NCI-H1930 (cell line): ENCODE measurements around the gene CARD11.

ENCODE experiments used
- DNase-seq, 2 experiments: peaks; one replicate each; lab custom pipeline; 2025; lab: John Stamatoyannopoulos, UW

CARD11 gene

DNA sequence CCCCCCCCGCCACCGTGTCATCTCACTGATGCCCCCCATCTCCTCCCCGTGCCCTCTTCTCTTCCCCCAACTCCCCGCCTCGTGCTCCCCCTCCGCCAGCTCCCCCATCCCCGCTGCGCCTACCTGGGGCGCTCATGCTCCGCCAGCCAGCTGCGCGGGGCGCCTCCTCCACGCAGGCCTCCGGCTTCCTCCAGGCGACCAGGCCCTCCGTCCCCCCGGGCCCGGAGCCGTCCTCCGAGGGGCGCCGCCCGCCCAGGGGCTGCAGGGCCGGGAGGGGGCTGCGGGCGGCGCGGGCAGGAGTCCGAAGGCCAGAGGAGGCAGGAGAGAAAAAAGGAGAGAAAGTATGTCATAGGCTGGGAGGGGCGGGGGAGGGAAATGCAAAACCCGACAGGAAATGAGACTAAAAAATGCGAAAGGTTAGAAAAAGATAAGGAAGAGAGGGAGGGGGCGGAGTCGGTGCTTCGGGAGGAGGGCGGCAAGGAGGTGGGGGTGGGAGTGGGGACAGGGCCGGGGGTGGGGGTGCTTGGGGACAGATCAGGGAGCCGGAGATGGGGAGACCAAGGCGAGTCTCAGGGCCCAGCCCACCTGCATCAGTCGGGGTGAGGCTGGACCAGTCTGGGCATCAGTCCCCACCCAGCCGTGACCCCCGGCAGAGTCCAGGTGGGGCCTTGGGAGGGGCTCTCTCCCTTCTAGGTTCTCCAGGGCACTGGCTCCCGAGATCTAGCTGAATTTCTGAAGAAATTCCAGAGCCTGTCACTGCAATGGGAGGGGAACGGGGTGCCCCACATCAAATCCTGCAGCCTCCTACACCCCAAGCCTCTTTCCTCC, at the start of gene CARD11:
Gene CARD11 (minus strand): TSS at position 324 of the 828 bp plus-strand sequence. CDS start 85,361 bp downstream, outside the sequence.
- DNase-seq, result no peak

DNA sequence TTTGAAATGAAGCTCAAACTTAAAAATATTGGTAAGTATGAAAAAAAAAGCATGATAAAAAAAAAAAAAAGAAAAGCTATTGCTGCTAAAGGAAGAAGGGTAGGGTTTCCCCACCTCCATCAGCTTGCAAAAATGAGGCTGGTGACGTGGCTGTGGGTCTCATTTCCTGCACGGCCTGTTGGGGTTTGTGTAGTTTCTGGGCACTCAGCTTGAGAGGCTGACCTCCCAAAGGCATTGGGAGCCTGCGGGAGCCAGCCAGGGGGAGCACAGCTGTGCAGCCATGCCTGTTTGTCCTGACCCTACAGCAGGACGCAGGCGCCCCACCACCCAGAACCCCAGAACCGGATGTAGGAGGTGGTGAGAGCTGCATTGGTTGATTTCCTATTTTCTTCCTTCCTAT, 48.8 kb upstream of the CARD11 start:
- DNase-seq, result no peak

DNA sequence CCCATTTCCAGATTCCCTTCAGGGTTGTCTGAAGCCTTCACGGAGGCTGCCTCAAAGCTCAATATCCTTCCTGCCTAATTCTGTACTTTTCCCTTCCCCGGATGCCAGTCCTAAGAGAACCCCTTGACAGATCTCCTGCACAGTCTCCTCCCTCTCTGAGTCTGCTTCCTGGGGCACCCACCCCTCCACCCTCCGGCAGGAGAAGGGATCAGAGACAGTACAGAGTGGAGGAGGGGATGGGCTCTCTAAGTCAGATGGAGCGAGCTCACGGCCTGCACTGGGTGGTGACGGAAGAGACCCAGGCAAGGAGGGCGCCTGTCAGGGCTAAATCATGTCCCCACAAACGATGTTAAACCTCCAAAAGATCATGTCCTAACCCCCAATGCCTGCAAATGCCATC, 48.0 kb upstream of the CARD11 start:
- DNase-seq, result no peak

DNA sequence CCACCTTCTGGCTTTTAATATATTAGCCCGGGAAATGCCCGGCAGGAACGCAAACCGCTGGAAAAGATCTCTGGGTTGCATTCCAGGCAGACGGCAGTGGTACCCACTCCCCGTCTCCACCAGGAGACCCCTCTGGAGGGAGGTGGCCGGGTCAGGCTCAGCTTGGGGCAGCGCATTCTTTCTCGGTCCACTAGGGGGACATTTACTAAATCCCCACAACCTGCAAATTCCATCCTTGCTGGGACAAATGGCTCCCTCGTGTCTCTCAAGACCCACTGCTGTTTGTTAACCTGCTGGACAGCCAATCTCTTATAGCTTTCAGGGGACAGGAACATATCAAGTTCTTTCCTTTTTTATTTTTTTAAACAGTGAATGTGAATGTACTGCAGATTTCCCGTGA, 45.8 kb upstream of the CARD11 start:
- DNase-seq, result no peak

DNA sequence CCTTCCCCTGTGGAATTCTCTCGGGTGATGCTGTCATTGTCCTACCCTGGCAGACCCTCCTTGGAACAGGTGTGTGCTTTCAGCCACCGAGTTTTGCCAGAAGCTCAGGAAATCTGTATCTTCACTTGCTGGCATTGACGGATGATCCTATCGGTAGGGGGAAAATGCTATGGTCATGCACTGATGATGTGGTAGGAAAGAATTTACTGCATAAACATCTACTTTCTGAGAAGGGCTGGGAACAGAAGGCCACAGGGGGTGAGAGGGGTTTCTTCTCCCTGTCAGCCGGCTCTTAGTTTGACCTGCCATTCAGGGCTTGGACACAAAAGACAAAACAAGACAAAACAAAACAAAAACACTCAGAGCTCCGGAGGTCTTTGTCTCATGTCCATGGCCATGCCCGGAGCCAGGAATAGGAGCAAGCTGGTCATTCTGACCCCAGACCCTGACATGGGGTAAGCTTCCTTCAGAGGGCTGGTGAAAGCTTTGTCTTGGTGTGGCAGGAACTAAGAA, 43.6 kb upstream of the CARD11 start:
- no peak for DNase-seq

DNA sequence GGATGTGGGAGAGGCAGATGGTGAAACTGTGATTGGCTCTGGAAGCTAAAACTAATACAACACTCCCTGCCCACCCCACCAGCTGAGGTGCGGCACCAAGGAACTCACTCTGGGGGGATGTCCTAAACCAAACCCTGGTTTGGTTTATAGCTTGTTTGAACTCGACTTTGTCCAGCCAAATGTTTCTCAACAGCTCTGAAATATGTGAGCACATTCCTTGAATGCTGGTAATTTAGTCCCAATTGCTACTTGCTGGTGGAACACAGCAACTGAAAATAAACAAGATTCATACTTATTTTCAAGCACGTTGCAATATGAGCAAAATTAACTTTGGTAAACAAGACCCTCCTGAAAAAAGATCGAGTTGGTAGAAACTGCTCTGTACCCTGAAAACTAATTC, 39.7 kb upstream of the CARD11 start:
- DNase-seq, result no peak

DNA sequence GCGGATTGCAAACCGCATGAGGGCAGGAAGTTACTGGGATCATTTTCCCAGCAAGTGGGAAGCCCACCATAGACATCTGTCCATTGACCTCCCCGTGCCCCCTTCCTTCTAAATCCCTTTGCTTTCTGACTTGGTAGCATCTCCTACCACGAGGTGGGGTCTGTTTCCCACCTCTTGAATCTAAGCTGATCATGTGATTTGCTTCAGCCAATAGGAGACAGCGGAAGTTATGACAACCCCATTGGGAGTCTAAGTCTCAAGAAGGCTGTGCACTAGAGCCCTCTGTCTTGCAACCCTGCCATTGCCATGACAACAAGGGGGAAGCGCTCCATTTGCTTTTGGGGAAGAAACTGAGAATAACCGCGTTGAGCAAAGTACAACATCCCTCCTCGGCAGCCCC, 39.2 kb upstream of the CARD11 start:
- no peak for DNase-seq

DNA sequence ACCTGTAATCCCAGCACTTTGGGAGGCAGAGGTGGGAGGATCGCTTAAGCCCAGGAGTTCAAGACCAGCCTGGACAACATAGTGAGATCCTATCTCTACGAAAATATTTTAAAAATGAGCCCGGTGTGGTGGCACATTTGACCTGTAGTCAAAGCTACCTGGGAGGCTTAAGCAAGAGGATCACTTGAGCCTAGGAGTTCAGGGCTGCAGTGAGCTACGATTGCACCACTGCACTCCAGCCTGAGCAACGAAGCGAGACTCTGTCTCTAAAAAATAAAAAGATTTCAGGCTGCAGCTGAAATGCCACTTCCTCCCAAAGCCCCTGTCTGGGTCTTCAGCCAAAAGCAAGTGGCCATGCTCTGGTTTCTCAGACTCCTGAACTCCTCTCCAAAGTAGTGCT, 38.7 kb upstream of the CARD11 start:
- no peak for DNase-seq

DNA sequence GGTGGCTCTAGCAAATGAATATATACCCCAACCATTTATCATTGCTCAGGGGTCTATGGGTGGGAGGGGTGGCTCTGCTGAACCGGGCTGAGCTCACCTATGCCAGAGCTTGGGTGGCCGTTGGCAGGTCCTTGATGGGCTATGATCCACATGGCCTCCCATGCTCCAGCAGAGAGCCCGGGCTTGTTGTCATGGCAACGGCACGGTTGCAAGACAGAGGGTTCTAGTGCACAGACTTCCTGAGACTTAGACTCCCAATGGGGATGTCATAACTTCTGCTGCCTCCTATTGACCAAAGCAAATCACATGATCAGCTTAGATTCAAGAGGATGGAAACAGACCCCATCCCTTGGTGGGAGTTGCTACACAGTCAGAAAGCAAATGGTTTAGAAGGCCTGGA, 36.4 kb upstream of the CARD11 start:
- no peak for DNase-seq

DNA sequence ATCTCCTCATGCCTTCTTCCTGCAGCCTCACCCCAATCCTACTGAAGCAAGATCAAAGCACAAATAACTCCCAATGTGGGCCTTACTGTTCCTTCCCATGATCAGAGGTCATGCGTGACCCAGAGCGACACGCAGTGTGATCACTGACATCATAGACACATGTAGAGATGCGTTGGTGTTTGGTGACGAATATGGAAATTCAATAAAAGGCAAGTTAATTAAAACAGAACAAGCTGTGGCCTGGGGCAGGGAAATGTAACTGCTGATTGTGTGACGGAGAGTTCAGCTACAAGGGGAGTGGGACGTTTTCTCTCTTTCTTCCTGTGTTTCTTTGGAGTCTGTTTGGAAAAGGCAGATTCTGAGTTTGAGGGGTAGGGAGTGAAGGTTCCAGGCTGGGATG, 34.8 kb upstream of the CARD11 start:
- no peak for DNase-seq

DNA sequence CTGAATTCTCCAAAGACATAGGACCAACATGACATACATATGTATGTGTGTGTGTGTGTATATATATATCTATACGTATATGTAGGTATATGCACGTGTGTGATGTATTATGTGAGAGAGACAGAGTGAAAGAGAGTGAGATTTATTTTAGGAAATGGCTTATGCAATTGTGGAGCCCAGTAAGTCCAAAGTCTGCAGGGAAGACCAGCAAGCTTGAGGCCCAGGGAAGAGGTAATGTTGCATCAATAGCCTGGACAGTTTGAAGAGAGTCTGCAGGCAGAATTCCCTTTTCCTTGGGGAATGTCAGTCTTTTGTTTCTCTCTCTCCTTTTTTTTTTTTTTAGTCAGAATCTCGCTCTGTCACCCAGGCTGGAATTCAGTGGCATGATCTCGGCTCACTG, 33.0 kb upstream of the CARD11 start:
- no peak for DNase-seq

DNA sequence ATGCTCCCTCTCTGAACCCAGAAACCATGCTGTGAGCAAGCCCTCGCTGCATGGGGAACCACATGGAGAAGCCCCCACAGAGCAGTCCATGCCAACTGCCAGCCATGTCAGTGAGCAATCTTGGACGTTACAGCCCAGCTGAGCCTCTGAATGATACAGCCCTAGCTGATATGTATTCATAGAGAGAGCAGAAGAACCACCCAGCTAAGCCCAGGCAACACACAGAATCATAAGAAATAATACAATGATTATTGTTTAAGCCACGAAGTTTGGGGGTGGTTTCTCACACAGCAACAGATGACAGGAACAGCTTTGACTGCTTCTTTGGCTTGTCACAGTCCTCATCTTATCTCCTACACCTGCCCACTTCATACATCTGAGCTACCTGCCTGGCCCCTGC, 32.5 kb upstream of the CARD11 start:
- no peak for DNase-seq

DNA sequence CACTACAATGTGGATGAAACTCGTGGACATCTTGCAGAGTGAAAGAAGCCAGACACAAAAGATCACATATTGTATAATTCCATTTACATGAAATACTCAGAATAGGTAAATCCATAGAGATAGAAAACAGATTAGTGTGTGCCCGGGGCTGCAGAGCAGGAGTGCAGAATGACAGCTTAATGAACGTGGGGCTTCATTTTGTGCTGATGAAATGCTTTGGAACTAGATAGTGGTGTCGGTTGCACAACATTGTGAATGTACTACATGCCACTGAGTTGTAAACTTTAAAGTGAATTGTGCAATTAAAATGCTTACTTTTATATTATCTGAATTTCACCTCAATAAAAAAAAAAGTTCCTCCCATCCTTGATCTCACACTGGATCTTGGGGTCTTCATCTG, 31.8 kb upstream of the CARD11 start:
- DNase-seq, result no peak

DNA sequence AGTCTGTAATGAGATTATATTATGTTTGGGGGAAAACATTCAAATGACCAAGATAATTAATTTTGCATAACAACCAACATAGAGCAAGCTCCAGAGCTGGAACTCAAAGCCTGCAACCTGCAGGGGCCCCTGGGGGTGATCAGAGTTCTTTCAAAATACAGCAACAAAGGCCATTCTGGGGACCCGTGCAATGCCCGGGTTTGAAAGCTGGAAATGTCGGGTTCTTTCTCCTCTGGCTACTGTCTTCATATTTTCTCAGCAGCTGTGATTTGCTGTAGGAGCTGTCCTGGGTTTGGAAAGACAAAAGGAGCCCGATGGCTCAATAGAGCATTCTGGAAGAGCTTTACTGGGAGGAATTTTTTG, 30.8 kb upstream of the CARD11 start:
- no peak for DNase-seq

DNA sequence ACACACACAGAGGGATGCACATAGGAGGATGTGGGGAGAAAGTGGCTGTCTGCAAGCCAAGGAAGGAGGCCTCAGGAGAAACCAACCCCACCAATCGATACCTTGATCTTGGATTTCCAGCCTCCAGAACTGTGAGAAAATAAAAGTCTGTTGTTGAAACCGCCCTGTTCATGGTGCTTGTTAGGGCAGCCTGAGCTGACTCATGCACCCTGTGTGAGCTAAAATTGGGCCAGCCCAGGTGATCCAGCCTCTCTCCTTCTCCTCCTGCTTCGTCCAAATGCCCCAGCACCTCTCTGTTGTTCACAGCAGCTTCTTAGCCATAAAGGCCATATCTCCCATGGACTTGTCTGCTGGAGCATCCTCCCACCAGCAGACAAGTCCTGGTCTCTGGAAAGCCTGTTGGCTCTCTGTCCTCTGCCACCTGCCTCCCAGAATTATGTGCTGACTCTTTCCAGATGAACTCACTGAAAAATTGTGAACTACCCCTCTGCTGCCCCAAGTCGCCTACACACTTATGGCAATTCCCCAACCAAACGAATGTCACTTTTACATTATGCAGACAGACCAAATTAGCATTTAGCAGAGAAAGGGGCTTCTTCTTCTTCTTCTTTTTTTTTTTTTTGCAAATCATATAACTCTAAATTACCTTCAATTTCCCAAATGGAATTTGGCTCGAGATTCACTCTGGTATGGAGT, 30.2 kb upstream of the CARD11 start:
- no peak for DNase-seq

DNA sequence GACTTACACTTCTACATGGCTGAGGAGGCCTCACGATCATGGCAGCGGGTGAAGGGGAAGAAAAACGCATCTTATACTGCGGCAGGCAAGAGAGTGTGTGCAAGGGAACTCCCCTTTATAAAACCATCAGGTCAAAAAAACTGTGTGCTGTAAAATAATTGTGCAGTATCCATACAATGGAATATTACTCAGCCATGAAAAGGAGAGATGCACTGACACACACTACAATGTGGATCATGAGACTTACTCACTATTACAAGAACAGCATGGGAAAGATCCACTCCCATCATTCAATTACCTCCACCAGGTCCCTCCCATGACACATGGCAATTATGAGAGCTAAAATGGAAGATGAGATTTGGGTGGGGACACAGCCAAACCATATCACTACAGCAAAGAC, 27.2 kb upstream of the CARD11 start:
- no peak for DNase-seq

DNA sequence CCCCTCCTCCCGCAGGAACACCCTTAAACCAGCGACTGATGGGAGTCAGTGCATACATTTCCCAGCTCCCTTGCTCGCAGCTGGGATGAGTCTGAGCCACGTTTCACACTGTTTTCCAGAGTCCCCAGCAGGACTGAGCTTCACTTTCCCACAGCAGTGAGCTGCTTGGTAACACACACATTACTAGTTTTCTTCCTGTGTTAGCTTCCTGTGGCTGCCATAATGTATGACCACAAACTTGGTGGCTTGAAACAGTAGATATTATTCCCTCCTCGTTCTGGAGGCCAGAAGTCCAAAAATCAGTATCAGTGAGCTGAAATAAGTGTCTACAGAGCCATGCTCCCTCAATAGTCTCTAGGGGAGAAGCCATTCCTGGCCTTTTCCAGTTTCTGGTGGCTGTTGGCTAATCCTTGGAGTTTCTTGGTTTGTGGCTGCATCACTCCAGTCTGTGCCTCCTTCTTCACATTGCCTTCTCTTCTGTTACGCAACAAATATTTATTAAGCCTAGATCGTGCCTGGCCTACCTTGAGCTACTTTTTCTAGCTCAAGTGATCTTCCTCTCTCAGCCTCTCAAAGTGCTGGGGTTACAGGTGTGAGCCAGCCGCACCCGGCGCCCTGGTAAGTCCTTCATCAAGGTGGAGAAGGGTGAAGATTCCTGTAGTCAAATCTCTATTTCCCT, 26.2 kb upstream of the CARD11 start:
- no peak for DNase-seq

DNA sequence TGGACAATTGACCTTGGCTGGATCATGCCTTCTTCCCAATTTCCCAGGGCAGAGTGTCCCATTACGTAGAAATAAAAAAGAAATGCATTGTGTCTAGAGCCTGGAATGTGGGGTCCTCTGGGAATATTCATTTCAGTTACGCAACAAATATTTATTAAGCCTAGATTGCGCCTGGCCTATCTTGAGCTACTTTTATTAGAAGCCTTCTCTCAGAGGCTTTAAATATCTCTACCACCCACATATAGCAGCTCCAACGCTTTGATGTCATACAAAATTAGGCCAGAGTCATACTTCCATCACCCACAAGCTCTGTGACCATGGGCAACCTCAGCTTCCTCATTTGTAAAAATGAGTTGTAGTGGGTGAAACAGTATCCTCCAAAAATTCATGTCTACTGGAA, 24.9 kb upstream of the CARD11 start:
- no peak for DNase-seq

DNA sequence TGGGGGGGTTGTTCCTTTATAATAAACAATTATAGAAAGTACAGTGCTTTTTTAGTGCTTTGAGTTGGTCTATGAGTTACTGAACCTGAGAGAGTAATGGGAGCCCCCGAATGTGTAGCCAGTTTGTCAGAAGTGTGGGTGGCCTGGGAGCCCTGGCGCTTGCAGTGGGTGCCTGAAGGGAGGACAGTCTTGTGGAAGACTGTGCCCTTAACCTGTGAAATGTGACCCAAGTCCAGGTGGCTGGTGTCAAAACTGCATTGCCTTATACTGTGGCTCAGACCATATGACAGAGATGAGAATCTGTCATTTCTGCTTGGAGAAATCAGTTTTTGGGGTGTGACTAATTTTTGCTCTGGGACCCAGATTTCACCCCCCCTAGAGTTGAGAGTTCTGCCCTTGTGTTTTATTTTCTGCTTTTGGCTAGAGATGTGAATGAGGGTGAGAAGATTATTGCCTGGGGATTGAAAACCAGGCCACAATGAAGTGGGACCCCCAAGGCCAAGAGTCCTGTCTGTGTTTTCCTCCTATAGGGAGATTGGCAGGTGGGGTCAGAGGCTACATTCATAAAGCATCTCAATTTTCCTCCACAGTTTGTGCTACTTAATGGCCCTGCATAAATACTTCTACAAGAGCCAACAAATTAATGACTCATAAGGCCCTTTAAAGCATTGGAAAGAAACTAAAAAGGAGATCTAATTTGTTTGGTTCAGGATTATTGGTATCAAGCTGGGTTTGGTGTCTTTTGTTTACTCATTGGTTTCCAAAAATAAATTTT, 24.1 kb upstream of the CARD11 start:
- no peak for DNase-seq

DNA sequence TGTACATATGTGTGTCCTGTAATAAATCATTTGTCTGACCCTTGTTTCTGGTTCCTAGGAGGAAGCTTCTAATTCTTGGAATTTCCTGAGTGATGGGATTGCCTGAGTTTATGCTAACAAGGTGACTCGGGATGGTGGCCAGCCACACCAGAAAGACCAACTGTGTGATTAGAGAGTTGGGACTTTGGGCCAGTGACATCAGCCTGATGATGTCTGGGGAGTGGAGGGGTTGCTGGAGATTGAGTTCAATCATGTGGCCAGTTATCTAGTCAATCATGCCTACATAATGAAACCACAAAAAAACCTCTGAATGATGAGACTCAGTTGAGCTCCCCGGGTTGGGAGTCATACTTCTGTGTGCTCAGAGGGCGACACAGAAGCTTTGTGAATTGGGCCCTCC, 23.5 kb upstream of the CARD11 start:
- no peak for DNase-seq

DNA sequence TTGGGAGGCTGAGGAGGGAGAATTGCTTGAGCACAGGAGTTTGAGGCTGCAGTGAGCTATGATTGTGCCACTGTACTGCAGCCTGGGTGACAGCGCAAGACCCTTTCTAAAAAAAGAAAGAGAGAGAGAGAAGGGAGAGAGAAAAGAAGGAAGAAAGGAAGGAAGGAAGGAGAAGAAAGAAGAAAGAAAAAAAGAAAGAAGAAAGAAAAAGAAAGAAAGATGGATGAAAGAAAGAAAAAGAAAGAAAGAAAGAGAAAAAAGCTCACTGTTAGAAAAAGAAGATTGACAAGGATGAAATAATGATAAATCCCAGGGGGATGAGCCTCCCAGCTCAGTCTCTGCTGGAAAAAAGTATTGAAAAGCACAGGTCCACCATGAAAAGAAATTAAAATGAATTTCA, 22.8 kb upstream of the CARD11 start:
- no peak for DNase-seq

DNA sequence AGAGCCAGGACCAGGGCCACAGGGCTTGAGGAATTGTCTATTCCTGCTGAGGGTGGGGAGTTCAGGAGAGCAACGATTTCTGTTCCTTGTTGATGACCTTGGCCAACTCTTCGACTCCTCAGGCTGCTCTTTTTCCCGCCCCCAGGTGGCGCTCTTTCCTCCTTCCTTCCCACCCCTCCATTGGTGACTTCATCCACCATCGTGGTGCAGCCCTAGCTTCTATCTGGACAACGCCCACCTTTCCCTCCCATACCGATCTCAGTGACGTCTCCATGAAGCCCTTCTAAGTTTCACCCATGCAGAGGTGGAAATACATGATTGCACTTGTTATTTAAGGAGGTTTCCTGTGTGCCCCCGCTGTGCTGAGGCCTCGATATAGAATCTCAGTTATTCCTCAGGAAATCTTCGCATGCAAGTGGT, 22.1 kb upstream of the CARD11 start:
- peak in 1 of 2 experiments; percentile 29 for DNase-seq
